DOHH2 (cell line): ENCODE measurements around the gene DAO.

Source experiments
- H3F3A ChIP-seq: fragments of 200-600 bp; sonication (generic), shearing (Covaris generic); 2 replicates; pipeline ENCODE4 v1.6.0; 2016; ENCODE audit warnings: antibody characterized with exemption, mild to moderate bottlenecking; ENCODE audit not compliant: control insufficient read depth, insufficient read depth
- H3K27ac ChIP-seq: fragments of 200-600 bp; sonication (generic); 2 replicates; pipeline ENCODE4 v1.5.1; 2014; ENCODE audit warnings: low read depth, mild to moderate bottlenecking, low read length, moderate library complexity
- H3K27me3 ChIP-seq: fragments of 200-600 bp; sonication (generic); 2 replicates; pipeline ENCODE4 v1.6.1; 2014; ENCODE audit warnings: mild to moderate bottlenecking, low read length, mixed read lengths; ENCODE audit not compliant: control insufficient read depth
- H3K36me3 ChIP-seq: fragments of 200-600 bp; sonication (generic); 2 replicates; pipeline ENCODE4 v1.6.1; 2014; ENCODE audit warnings: mild to moderate bottlenecking, low read length, moderate library complexity, mixed read lengths; ENCODE audit not compliant: control insufficient read depth
- H3K4me1 ChIP-seq: fragments of 200-600 bp; sonication (generic); 2 replicates; pipeline ENCODE4 v1.6.1; 2014; ENCODE audit warnings: mild to moderate bottlenecking, low read length, mixed read lengths; ENCODE audit not compliant: control insufficient read depth
- H3K4me2 ChIP-seq: fragments of 200-600 bp; sonication (generic); 2 replicates; pipeline ENCODE4 v1.6.0; 2014; ENCODE audit warnings: mild to moderate bottlenecking, low read length, moderate library complexity
- H3K4me3 ChIP-seq: fragments of 200-600 bp; sonication (generic); 2 replicates; pipeline ENCODE4 v1.5.1; 2014; ENCODE audit warnings: mild to moderate bottlenecking, low read length, mixed read lengths
- H3K79me2 ChIP-seq: fragments of 200-600 bp; sonication (generic); 2 replicates; pipeline ENCODE4 v1.6.1; 2014; ENCODE audit warnings: mild to moderate bottlenecking, low read length, mixed read lengths; ENCODE audit not compliant: control insufficient read depth
- H3K9me2 ChIP-seq: fragments of 200-600 bp; sonication (generic); replicated peaks from 2 replicates; pipeline ENCODE4 v1.6.1; 2014; ENCODE audit warnings: mild to moderate bottlenecking, low read length, mixed read lengths; ENCODE audit not compliant: control insufficient read depth
- H3K9me3 ChIP-seq: fragments of 200-600 bp; sonication (generic); 2 replicates; pipeline ENCODE4 v1.6.1; 2014; ENCODE audit warnings: antibody characterized with exemption, low read length, mixed read lengths; ENCODE audit not compliant: control insufficient read depth, insufficient read depth
- H4K20me1 ChIP-seq: fragments of 200-600 bp; sonication (generic); 2 replicates; pipeline ENCODE4 v1.6.0; 2014; ENCODE audit warnings: low read depth, mild to moderate bottlenecking, antibody characterized with exemption, low read length, moderate library complexity; ENCODE audit not compliant: control insufficient read depth, insufficient read depth
- EZH2phosphoT487 ChIP-seq: fragments of 200-600 bp; sonication (generic); IDR thresholded peaks from 2 replicates; pipeline ENCODE4 v1.6.1; 2017; ENCODE audit warnings: borderline replicate concordance, mild to moderate bottlenecking, antibody characterized with exemption, low read length, moderate library complexity, mixed read lengths
- TF ChIP-seq, protein P1 (sequence below): fragments of 200-600 bp; sonication (generic); IDR thresholded peaks from one replicate; pipeline ENCODE4 v1.5.1; 2014; ENCODE audit warnings: antibody characterized with exemption, mild to moderate bottlenecking, low read depth, low read length; ENCODE audit not compliant: poor library complexity, severe bottlenecking

Gene DAO

DNA sequence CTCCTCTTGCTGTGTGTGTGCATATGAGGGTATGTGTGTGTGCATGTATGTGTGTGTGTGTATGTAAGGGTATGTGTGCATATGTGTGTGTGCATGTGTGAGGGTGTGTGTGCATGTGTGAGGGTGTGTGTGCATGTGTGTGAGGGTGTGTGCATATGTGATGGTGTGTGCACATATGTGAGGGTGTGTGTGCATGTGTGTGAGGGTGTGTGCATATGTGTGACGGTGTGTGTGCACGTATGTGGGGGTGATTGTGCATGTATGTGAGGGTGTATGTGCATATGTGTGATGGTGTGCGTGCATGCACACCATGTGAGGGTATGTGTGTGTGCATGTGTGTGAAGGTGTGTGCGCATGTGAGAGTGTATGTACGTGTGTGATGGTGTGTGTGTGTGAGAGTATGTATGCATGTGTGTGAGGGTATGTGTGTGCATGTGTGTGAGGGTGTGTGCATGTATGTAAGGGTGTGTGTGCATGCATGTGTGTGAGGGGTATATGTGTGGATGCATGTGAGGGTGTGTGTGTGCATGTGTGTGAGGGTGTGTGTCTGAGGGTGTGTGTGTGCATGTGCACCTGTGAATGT, 15.4 kb downstream of the DAO start:
- TF ChIP-seq, protein P1, sequence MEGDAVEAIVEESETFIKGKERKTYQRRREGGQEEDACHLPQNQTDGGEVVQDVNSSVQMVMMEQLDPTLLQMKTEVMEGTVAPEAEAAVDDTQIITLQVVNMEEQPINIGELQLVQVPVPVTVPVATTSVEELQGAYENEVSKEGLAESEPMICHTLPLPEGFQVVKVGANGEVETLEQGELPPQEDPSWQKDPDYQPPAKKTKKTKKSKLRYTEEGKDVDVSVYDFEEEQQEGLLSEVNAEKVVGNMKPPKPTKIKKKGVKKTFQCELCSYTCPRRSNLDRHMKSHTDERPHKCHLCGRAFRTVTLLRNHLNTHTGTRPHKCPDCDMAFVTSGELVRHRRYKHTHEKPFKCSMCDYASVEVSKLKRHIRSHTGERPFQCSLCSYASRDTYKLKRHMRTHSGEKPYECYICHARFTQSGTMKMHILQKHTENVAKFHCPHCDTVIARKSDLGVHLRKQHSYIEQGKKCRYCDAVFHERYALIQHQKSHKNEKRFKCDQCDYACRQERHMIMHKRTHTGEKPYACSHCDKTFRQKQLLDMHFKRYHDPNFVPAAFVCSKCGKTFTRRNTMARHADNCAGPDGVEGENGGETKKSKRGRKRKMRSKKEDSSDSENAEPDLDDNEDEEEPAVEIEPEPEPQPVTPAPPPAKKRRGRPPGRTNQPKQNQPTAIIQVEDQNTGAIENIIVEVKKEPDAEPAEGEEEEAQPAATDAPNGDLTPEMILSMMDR: no peak
- TF ChIP-seq EZH2phosphoT487: no peak
- Histone ChIP-seq H3K9me2 (no peaks in the 10 kb centered on the region), H4K20me1 (no peaks in the 10 kb centered on the region), H3K9me3 (no peaks in the 10 kb centered on the region), H3K36me3 (no peaks in the 10 kb centered on the region), H3K27ac (no peak overlapping the region), H3K79me2 (no peaks in the 10 kb centered on the region), H3K4me1 (no peaks in the 10 kb centered on the region), H3K4me3 (no peak overlapping the region), H3F3A (no peaks in the 10 kb centered on the region), H3K27me3 (peaks cover 6% of the 10 kb centered on the region; the same call in 1 of the 2 replicates), H3K4me2 (no peak overlapping the region)

DNA sequence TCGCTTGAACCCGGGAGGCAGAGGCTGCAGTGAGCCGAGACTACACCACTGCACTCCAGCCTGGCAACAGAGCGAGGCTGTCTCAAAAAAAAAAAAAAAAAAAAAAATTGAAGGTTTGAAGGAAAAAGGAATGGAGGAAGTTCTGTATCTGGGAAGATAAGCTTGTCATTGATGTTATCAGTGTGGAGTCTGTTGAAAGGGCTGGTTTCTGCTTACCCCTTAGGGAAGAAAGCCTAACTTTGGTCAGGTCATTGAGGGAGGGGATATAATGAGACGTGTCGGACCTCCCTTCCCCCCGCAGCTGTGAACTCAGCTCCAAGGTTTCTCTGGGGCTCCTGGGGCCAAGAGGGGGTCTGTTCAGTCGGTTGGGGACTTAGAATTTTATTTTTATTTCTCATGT, 16.4 kb downstream of the DAO start:
- H3K9me3 ChIP-seq: no peaks in the 10 kb centered on the region
- H4K20me1 ChIP-seq: no peaks in the 10 kb centered on the region
- H3K4me1 ChIP-seq: no peaks in the 10 kb centered on the region
- H3K4me3 ChIP-seq: no peak overlapping the region
- peaks cover 6% of the 10 kb centered on the region; the same call in 1 of the 2 replicates for H3K27me3 ChIP-seq
- no peak for TF ChIP-seq EZH2phosphoT487
- TF ChIP-seq, protein P1: no peak
- no peak overlapping the region for H3K27ac ChIP-seq
- H3K9me2 ChIP-seq: no peaks in the 10 kb centered on the region
- no peaks in the 10 kb centered on the region for H3K79me2 ChIP-seq
- no peaks in the 10 kb centered on the region for H3K36me3 ChIP-seq
- no peaks in the 10 kb centered on the region for H3F3A ChIP-seq
- H3K4me2 ChIP-seq: no peak overlapping the region

DNA sequence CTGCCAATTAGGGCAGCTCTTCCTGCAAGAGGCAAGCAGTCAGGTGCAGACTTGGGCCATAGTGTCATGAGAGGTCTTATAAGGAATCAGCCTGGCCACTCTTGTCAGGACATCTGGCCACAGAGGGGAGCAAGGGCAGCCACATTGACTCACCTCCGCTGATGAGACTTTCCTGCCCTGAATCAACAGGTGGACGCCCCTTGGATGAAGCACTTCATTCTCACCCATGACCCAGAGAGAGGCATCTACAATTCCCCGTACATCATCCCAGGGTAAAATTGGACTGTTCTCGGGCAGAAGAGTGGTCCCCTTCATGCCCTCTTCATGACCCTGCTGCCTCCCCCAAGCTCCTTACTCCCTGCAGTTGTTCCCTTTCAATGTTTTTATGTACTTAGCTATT, 16.9 kb downstream of the DAO start:
- Histone ChIP-seq H3K4me3 (no peak overlapping the region), H3K4me1 (no peaks in the 10 kb centered on the region), H3F3A (no peaks in the 10 kb centered on the region), H3K36me3 (no peaks in the 10 kb centered on the region), H3K9me3 (no peaks in the 10 kb centered on the region), H3K9me2 (no peaks in the 10 kb centered on the region), H3K27ac (no peak overlapping the region), H3K4me2 (no peak overlapping the region), H4K20me1 (no peaks in the 10 kb centered on the region), H3K27me3 (peaks cover 6% of the 10 kb centered on the region; the same call in 1 of the 2 replicates), H3K79me2 (no peaks in the 10 kb centered on the region)
- TF ChIP-seq, protein P1: no peak
- no peak for TF ChIP-seq EZH2phosphoT487
